ENCODE measurements around the gene NNT.

DNA sequence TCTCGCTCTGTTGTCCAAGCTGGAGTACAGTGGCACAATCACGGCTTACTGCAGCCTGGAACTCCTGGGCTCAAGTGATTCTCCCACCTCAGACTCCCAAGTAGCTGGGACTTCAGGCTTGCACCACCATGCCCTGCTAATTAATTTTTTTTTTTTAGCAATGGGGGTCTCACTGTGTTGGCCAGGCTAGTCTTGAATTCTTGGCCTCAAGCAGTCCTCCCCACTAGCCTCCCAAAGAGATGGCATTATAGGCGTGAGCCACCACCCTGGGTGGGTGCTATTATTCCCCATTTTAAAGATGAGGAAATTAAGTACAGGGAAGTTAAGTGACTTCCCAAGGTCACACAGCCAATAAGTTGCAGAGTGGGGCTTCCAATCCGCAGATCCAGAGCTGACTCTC lies 1.7 kb downstream of the NNT start:
- TF ChIP-seq, protein P1, sequence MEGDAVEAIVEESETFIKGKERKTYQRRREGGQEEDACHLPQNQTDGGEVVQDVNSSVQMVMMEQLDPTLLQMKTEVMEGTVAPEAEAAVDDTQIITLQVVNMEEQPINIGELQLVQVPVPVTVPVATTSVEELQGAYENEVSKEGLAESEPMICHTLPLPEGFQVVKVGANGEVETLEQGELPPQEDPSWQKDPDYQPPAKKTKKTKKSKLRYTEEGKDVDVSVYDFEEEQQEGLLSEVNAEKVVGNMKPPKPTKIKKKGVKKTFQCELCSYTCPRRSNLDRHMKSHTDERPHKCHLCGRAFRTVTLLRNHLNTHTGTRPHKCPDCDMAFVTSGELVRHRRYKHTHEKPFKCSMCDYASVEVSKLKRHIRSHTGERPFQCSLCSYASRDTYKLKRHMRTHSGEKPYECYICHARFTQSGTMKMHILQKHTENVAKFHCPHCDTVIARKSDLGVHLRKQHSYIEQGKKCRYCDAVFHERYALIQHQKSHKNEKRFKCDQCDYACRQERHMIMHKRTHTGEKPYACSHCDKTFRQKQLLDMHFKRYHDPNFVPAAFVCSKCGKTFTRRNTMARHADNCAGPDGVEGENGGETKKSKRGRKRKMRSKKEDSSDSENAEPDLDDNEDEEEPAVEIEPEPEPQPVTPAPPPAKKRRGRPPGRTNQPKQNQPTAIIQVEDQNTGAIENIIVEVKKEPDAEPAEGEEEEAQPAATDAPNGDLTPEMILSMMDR (conservative IDR thresholded peaks at IDR 0.05; ENCODE audit: low read length): no peak
- no peak for TF ChIP-seq EZH2phosphoT487 (IDR thresholded peaks at IDR 0.05; ENCODE audit: borderline replicate concordance)

All from Loucy (cell line).